GM12891 (cell line): Measurements from ENCODE around the gene EHBP1.

Experiments used
- DNase-seq: peaks from one replicate; pipeline ENCODE4 v3.0.0; 2011; ENCODE audit warnings: low spot score; ENCODE audit not compliant: insufficient read length
- FAIRE-seq: peaks from 2 replicates; lab custom pipeline; 2011; peaks lifted over from hg19 to GRCh38; lab: Jason Lieb, UNC
- PAX5 ChIP-seq: IDR thresholded peaks from 2 replicates; pipeline ENCODE4 v1.6.1; 2011; ENCODE audit warnings: low read length, moderate library complexity, mild to moderate bottlenecking; ENCODE audit not compliant: insufficient read depth, severe bottlenecking
- POLR2A ChIP-seq: IDR thresholded peaks from 2 replicates; pipeline ENCODE4 v1.6.1; 2011; ENCODE audit warnings: low read depth, low read length, control low read depth
- POLR2AphosphoS5 ChIP-seq: IDR thresholded peaks from 2 replicates; pipeline ENCODE4 v1.6.1; 2011; ENCODE audit warnings: low read depth, low read length, control low read depth
- POU2F2 ChIP-seq: IDR thresholded peaks from 2 replicates; pipeline ENCODE4 v1.6.1; 2011; ENCODE audit warnings: low read depth, mild to moderate bottlenecking, control low read depth, low read length, moderate library complexity
- SPI1 ChIP-seq: IDR thresholded peaks from 2 replicates; pipeline ENCODE4 v1.6.1; 2011; ENCODE audit warnings: low read depth, low read length, control low read depth
- TAF1 ChIP-seq: IDR thresholded peaks from 2 replicates; pipeline ENCODE4 v1.6.1; 2011; ENCODE audit warnings: low read depth, low read length, control low read depth

EHBP1 gene

DNA sequence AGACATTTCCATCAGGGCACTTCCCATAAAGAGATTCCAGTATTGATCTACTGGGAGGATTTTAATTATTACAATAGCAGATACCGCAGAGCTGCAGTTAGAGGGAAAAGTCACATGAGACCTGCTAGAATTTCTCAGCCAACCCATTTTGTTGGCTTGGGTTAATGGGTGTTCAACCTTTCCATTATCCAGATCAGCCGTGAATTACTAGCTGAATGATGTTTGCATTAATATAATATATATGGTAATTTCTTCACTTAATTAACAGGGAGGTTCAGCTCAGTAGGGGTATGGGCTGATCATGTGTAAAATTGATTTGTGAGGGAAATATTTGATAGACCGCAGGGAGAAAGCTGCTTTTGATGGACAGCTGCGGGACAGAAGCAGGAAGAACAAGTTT, 288.7 kb downstream of the EHBP1 start:
- no peak for DNase-seq
- TF ChIP-seq POLR2A: no peak
- no peak for TF ChIP-seq POLR2AphosphoS5
- no peak for TF ChIP-seq SPI1
- TF ChIP-seq PAX5: no peak
- no peak for TF ChIP-seq TAF1
- TF ChIP-seq POU2F2: no peak
- no peak for FAIRE-seq

DNA sequence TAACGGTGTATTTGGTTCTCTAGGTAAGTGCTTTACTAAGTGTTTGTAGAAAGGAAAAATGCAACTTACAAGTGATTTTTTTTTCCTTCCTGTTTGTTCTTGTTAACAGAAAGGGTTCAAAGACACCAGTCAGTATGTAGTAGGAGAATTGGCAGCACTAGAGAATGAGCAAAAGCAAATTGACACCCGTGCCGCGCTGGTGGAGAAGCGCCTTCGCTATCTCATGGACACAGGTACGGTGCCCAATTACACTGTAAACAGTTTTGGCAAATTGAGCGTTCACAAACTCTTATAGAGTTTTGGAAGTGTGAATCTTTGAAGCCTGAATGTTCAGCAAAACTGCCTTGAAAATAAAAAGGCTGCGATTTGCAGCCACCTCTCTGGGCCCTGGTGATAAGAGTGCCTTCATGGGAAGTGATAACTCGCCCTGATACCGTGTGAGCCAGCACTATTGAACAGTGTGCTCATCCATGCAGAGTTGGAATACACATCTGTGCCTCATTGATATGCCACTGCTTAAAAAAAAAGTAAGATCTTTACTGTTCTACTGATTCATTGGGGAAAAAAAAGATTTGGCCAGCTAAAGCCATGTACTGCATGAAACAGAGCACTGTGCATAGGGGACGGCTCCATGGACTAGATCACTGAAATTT, 291.1 kb downstream of the EHBP1 start:
- no peak for TF ChIP-seq TAF1
- no peak for TF ChIP-seq SPI1
- TF ChIP-seq PAX5: no peak
- FAIRE-seq: no peak
- no peak for DNase-seq

DNA sequence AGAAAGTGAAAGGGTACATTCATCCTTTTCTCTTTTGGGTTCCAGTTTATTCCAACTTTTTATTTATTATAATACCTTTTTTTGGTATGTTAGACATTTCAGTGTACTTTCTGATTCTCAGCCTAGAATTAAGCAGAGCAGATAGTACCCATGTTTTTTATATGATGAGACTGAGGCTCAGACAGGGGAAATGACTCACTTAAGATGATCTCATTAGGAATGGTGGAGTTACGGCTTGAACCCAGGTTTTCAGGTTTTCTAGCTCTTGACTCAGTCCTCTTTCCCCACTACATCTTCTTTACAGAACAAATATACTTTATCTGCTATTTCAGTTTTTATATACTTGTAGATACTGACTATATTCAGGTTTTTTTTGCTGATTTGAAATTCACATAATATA, 293.4 kb downstream of the EHBP1 start:
- no peak for DNase-seq
- TF ChIP-seq TAF1 (no peak), POU2F2 (no peak), SPI1 (no peak), POLR2A (no peak), PAX5 (no peak), POLR2AphosphoS5 (no peak)
- no peak for FAIRE-seq

DNA sequence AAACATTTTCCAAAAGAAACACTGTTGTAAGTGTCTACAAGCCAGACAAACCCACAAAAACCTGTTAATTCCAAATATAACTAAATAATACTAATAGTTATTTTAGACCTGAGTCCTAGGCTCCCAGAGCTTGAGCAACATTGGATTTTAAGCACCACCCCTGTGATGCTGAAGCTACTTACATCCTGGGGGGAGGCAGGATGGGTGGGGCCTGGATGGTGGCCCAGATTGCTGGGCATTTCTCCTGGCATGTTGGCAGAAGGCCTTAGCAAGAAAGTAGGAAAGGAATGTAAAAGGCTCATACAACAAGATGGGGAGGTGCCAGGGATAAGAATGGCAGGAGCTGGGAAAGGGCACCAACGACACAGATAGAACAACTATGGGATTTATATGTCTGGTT, 294.4 kb downstream of the EHBP1 start:
- TF ChIP-seq SPI1: no peak
- no peak for TF ChIP-seq POLR2A
- no peak for TF ChIP-seq TAF1
- no peak for TF ChIP-seq POLR2AphosphoS5
- no peak for TF ChIP-seq PAX5
- no peak for TF ChIP-seq POU2F2
- FAIRE-seq (no peak), DNase-seq (no peak)

DNA sequence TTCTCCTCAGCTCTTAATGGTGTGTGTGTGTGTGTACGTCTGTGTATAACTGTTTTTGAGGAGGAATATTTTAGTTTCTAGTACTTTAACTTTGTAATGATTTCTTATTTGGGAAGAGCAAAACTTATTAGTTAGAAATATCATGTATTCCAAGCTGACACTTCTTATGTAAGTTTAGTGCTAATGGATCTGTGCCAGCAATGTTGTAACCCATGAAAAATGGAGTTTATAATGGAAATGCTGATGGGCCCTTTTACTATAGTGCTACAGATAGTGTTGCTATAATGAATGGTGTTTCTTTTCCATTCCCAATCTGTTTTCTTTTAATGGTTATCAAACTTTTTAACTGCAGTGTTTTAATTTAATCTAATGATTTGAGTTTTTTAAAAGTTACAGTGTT, 295.3 kb downstream of the EHBP1 start:
- no peak for FAIRE-seq
- no peak for DNase-seq

DNA sequence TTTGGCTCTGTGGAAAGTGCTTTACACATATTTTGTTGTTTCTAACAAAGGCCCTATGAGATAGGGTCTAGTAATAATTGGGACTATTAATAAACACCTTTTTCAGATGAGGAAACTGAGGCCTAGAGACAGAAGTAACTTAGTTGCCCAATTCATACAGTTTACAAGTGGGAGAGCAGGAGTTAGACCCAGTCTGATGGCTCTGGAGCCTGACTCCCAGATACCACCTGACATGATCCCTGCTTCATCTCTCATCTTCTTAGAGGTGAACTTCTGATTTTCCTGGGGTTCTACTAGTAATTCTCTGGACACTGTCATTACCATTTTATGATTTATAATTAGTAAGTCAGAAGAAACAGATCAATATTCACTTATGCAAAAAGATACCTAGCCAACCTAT, 296.1 kb downstream of the EHBP1 start:
- TF ChIP-seq PAX5: no peak
- no peak for TF ChIP-seq TAF1
- TF ChIP-seq SPI1: no peak
- no peak for TF ChIP-seq POLR2AphosphoS5
- TF ChIP-seq POU2F2: no peak
- TF ChIP-seq POLR2A: no peak
- DNase-seq: no peak
- no peak for FAIRE-seq

More for the DNA sequence above, 295.3 kb downstream of the EHBP1 start:
- TF ChIP-seq POLR2AphosphoS5 (no peak), PAX5 (no peak), TAF1 (no peak), SPI1 (no peak), POU2F2 (no peak), POLR2A (no peak)

DNA sequence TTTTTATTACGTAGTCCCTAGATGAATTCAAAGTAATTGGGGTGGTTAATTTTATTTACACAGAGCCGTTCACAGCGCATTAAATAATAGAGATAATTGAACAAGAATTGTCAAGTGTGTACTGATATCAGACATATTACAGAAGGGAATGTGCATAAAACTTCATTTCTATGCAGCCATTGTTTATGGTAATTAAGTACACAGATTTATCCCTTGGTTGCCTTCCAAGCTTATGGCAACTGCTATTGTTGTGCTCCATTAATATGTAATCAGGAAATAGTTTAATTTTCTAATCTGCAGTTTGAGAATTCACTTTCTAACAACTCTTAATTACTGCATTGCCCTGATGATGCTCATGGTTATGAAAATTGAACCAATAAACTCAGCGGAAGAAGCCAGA, 297.8 kb downstream of the EHBP1 start:
- FAIRE-seq (no peak), DNase-seq (no peak)
- TF ChIP-seq PAX5 (no peak), SPI1 (no peak), POLR2A (no peak), POLR2AphosphoS5 (no peak), TAF1 (no peak), POU2F2 (no peak)

DNA sequence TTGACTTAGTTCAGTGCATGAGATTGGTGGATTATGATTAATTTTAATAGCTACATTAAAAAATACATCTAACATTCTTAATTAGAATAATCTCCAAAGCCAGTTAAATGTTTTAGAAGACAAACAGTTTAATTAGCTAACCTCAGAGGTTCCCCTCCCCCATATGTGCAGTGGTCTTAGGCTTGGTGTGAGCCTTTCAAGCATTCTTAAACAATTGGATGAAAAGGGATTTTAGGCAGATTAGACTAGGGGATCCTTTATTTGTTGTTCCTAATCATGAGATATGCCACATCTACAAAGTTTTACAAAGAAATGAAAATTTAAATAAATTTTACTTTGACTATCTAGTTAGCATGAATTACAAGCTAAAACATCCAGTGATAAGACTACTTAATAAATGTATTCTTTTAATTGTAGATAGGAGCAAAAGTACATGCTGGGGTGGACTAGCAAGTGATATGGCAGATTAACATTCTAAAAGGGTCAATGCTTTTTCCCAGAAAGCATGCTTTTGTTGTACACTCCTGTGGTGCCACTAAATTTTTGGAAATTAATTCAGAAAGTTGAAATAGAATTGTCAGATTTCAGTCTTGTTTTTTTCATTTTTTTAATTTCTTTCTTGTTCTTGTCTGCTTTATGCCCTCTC, 302.4 kb downstream of the EHBP1 start:
- DNase-seq (no peak), FAIRE-seq (no peak)
- TF ChIP-seq PAX5 (no peak), POLR2A (no peak), POLR2AphosphoS5 (no peak), POU2F2 (no peak), SPI1 (no peak), TAF1 (no peak)

DNA sequence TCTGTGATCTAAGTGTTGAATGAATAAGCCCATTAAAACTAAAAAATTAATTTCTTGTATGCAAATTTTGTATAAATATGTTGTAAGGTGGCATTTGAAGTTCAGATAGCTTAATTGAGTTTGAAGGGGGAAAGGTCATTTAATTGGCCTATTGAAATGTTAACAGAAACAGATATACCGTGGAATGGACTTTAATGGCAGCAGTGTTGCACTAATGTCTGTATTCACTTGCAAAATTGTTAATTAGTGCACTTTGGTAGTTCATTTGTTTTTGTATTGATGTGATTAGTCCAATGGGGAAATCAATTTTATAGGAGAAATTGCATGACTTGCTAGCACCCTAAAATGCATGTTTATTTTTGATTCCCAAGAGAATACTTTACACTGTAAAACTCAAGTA, 303.3 kb downstream of the EHBP1 start:
- DNase-seq (no peak), FAIRE-seq (no peak)
- TF ChIP-seq SPI1: no peak
- no peak for TF ChIP-seq TAF1
- TF ChIP-seq POLR2AphosphoS5: no peak
- TF ChIP-seq POLR2A: no peak
- no peak for TF ChIP-seq POU2F2
- TF ChIP-seq PAX5: no peak

DNA sequence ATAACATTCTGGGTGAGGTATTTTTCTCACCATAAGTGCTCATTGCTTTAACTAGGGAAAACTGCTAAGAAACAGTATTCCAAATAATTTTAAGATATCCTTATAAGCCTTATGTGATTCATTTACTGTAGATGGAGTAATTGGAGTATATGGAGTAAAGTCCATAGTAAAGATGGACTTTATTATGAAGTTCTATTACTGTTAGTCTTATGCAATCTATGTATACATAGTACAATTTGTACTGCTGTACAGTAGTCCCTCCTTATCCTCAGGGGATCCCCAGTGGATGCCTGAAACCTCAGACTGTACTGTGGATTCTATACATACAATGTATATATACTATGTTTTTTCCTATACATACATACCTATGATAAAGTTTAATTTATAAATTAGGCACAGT, 304.0 kb downstream of the EHBP1 start:
- FAIRE-seq: no peak
- TF ChIP-seq POU2F2 (no peak), TAF1 (no peak), SPI1 (no peak), PAX5 (no peak)
- no peak for DNase-seq

DNA sequence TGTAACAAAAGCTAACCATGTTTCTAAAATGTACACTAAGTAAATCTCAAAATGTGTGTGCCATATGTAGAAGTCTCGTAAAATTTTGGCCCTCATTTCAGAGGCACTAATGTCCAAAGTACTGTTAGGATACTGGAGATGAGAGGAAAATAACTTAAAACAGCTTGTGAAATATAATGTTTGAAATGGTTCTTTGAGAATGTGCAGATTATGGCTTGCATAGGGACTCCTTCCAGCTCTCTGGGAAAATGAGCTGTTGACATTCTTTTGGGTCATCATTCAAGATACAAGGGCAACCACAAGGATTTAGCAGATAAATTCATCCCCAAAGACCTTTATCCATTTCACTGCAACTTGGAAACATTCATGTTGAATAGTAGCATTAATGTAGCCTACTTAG, 307.0 kb downstream of the EHBP1 start:
- no peak for DNase-seq
- FAIRE-seq: no peak
- TF ChIP-seq SPI1: no peak
- TF ChIP-seq TAF1: no peak
- no peak for TF ChIP-seq POLR2A
- no peak for TF ChIP-seq POU2F2
- no peak for TF ChIP-seq POLR2AphosphoS5
- TF ChIP-seq PAX5: no peak
